GM03348 (cell line): Measurements from ENCODE around the gene BCL6B.

Experiments
- DNase-seq: peaks from one replicate; pipeline ENCODE4 v3.0.0; 2012; ENCODE audit warnings: low spot score

Gene BCL6B

DNA sequence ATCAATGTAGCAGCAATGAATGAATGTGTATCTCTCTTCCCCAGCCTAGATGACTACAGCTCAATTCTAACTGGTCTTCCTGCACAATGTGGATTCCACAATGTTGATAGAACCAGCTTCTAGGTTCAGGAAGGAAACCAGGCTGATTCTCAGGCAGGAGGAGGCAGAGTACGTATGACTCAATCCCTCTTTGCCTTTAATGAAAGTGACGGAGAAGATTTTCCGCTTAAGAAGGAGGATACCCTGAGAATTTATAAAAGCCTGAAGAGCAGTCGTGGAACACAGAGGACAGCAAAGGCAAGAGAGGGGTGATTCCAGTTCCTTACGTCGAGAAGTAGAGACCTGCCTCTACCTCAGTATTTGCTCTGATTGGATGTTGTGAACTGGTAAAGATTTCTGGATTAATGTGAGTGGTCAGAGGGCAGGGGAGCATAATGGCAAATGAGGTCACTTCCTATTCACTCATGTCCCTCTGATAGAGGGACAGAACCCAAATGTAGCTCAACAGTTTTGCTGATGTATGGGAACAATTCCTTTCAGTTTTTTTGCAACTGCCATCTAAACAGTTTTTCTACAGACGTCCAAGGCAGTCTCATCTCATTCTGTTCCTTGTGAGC is 36.1 kb downstream of the BCL6B start:
- no peak for DNase-seq

DNA sequence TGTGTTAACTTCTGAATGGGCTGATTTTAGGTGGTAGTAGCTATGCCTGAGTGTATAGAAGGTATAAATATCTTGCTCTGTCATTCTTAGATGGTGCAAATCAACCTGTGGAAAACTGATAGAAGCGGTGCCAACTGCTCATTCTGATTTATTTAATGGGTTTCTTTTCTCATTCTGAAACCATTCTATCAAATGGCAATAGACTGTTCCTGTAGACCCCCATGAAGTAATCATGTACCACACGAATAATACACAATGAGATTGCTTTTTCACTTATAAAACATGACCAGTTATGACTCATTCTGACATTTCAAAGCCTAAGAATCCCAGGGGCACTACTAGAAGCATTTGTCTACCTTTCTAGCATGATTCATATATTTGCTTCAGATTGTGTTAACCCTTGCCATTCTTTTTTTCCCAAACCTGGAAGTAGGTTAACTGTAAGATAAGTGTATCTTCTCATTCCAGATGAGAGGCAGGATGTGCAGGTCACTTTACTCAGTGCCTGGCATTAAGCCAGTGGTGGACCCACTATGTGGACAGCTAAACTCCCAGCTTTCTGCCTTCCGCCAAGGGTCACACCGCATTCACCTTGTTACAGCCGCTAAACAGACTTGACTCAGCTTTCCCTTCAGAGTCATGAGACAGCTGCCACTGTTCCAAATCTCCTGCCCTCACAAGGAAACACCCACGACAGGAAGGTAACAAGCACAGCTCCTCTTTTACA is 37.5 kb downstream of the BCL6B start:
- no peak for DNase-seq

DNA sequence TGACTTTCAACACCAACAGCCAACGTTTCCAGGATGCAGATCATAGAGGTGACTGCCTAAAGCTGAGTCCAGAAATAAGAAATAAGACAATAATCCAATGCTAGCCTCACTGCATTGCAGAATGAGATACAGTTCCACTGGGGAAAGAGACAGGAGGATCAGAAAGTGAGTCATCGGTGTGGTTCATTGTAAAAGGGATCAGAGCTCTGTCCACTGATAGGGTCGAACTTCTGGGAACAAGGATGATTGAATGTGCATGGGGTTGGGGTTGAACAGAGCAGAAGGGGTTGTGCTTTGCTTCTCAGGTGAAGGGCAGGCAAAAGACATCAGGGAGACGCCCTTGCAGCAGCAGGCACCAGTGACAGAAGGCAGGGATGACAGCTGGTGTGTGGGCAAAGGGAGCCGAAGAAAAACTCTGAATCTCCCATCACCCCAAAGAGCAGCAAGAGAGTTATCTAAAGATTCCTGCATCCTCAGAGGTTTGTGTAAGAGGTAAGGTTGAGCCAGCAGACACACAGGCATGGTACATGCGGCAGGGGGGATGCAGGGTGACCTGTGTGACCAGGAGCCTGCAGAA is 40.8 kb downstream of the BCL6B start:
- no peak for DNase-seq

DNA sequence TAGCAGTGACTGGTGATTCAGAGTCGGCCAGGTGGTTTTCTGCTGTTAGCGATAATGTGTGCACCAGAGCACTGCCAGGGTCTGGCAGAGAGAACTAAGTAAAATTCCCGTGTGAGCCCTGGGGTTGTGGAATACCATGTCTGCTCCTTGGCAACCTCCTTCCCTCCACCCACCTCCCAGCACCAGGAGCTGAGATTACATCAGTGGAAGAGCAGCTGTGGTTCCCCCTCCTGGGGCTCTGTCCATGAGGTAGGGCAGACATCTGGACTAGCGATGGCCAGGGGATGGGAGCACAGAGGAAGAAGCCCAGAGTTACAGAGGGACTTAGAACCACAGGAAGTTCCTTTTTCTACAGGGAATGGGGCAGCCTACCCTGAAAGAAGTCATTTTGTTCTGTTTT is 41.4 kb downstream of the BCL6B start:
- DNase-seq: no peak

DNA sequence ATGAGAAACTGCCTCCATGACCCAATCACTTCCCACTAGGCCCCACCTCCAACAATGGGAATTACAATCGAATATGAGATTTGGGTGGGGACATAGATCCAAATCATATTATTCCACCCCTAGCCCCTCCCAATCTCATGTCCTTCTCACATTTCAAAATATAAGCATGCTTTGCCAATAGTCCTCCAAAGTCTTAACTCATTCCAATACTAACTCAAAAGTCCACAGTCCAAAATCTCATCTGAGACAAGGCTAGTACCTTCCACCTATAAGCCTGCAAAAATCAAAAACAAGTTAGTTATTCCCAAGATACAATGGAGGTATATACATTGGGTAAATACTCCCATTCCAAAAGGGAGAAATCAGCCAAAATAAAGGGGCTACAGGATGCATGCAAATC is 44.3 kb downstream of the BCL6B start:
- DNase-seq: no peak

DNA sequence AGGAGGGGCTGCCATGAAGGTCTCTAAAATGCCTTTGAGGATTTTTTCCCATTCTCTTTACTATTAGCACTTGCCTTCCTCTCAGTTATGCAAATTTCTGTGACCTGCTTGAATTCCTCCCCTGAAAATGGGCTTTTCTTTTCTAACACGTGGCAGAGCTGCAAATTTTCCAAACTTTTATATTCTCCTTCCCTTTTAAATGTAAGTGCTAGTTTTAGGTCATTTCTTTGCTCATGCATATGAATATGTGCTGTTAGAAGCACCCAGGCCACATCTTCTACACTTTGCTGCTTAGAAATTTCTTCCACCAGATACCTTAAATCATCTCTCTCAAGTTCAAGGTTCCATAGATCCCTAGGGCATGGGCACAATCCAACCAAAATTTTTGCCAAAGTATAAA is 45.4 kb downstream of the BCL6B start:
- no peak for DNase-seq

DNA sequence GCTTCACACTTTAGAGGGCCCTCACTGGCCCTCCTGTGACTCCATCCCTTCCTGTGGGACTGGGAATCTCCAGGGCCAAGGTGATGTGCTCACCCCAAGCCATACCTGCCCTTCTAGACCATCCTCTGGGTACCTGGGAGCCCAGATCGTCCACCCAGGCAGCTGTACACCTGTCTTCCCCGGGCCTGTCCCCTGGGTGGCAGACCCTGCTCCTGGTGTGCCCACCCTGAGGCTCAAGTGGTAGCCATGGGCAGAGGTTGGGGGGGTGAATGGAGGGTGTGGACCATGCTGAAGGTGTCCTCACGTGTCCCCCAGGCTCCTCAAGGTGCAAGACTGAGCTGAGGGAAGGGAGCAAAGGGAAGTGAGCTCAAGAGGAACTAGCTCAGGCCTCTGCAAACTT is 47.9 kb downstream of the BCL6B start:
- DNase-seq: no peak

DNA sequence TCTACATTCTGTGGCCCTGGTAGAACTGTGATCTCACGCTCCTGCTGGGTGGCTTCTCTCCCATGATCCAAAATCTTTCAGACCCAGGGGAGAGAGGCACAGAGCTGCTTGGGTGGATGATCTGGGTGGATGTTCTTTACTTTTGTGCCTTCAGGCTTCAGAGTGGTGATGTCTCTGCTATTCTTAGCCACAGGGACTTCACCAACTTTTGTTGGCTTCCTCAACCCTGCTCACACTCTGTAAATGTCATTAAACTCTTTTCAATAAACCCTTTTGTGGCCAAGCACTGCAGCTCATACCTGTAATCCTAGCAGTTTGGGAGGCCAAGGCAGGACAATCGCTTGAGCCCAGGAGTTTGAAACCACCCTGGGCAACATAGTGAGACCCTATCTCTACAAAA is 49.6 kb downstream of the BCL6B start:
- no peak for DNase-seq

DNA sequence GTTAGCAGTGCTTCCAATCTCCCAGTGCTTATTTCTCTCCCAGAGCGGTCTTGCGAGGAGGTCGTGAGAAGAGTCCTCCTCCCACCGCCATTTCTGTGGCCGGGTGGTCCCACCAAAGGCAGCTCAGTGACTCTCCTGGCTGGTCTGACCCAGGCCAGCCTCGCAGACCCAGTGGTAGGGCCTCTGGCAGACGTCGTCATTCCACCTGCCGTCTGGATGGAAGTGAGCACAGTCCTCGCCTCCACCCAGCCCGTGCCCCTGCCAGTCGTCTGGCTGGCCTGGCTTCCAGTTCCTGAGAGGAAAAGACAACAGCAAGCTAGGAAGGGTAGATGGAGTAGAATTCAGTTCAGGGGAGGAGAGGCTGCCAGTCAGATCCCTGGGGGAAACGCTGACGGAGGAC is 52.1 kb downstream of the BCL6B start:
- no peak for DNase-seq

DNA sequence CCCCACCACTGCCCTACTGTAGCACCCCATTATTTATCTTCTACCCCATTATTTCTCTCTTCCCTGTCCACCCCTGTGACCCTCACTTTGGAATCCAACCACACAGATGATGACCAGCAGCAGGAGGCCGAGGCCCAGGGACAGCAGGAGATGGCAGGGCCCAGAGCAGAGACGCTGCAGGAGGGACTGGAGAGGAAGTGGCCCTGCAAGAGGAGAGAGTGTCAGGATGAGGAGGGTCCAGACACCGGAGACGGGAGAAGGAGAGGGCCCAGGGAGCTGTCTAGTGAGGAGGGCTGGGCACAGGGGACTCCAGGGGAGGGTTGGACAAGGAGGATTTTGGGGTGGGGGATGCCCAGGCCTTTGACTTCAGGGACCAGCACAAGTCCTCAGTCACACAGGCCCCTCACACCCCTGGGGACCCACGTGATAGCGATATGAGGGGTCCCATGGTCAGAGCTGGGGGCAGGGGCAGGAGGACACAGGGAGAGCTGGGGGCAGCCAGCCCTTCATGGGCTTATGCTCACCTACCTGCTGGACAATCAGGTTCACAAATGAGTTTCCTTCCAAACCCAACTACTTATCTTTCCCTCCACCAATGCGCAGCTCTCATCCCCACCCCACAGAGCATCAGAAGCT is 55.2 kb downstream of the BCL6B start:
- peak; percentile 0 for DNase-seq

DNA sequence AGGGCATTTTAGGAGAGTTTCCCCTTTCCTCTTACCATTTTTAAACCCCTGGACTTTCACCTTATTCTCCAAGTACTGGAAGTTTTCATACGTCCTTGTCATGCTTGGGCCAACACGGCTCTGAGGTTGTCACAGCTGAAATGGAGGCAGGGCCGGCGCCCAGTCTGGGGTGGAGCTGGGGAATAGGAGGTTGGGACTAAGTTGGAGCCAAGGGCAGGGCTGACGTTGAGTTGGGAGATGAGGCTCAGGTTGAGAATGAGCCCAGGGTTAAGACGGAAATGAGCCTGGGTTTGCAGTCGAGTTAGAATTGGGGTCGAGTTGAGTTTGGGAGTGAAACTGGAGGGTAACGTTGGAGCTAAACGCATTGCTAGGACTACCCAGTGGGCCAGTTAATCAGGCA is 55.9 kb downstream of the BCL6B start:
- peak; percentile 0 for DNase-seq
